DND-41 (cell line): Measurements from ENCODE around the gene KRTAP17-1.

Experiments
- EZH2 ChIP-seq: IDR thresholded peaks from 3 replicates; pipeline ENCODE4 v1.6.1; 2012; ENCODE audit warnings: borderline replicate concordance, low read depth, mild to moderate bottlenecking, moderate library complexity, low read length, inconsistent platforms; ENCODE audit not compliant: severe bottlenecking
- TF ChIP-seq, protein P1 (sequence below): IDR thresholded peaks from 2 replicates; pipeline ENCODE4 v1.5.1; 2012; ENCODE audit warnings: borderline replicate concordance, low read length, moderate library complexity, mild to moderate bottlenecking; ENCODE audit not compliant: poor library complexity, severe bottlenecking; ENCODE audit errors: extremely low read depth

GRCh38 chr17:41271858-41272257, 43.7 kb downstream of the KRTAP17-1 start:
- TF ChIP-seq EZH2 = no peak
- TF ChIP-seq, protein P1, sequence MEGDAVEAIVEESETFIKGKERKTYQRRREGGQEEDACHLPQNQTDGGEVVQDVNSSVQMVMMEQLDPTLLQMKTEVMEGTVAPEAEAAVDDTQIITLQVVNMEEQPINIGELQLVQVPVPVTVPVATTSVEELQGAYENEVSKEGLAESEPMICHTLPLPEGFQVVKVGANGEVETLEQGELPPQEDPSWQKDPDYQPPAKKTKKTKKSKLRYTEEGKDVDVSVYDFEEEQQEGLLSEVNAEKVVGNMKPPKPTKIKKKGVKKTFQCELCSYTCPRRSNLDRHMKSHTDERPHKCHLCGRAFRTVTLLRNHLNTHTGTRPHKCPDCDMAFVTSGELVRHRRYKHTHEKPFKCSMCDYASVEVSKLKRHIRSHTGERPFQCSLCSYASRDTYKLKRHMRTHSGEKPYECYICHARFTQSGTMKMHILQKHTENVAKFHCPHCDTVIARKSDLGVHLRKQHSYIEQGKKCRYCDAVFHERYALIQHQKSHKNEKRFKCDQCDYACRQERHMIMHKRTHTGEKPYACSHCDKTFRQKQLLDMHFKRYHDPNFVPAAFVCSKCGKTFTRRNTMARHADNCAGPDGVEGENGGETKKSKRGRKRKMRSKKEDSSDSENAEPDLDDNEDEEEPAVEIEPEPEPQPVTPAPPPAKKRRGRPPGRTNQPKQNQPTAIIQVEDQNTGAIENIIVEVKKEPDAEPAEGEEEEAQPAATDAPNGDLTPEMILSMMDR = no peak
